GM18507 (cell line): ENCODE measurements around the gene LRCH1.

ENCODE experiments used
- DNase-seq: peaks from one replicate; pipeline ENCODE4 v3.0.0; 2011; ENCODE audit warnings: low read depth; ENCODE audit not compliant: insufficient read length; ENCODE audit errors: extremely low spot score
- FAIRE-seq: peaks from 2 replicates; lab custom pipeline; 2011; peaks lifted over from hg19 to GRCh38; lab: Jason Lieb, UNC

The LRCH1 gene

GRCh38 chr13:46628622-46629365, 75.8 kb downstream of the LRCH1 start:
- DNase-seq = no peak
- FAIRE-seq = no peak

- FAIRE-seq (peak; percentile 33), DNase-seq (no peak)
Measured at GRCh38 chr13:46629811-46630413, 76.9 kb downstream of the LRCH1 start.

GRCh38 chr13:46630431-46631178, 77.6 kb downstream of the LRCH1 start:
- peak; percentile 53 for FAIRE-seq
- no peak for DNase-seq

GRCh38 chr13:46631179-46631542, 78.2 kb downstream of the LRCH1 start:
- FAIRE-seq = no peak

GRCh38 chr13:46632176-46632575, 79.2 kb downstream of the LRCH1 start:
- FAIRE-seq = no peak
- no peak for DNase-seq

More at GRCh38 chr13:46631179-46631542, 78.2 kb downstream of the LRCH1 start:
- no peak for DNase-seq

- DNase-seq (no peak), FAIRE-seq (peak; percentile 47)
Measured at GRCh38 chr13:46633416-46633815, 80.4 kb downstream of the LRCH1 start.

GRCh38 chr13:46636451-46636850, 83.5 kb downstream of the LRCH1 start:
- DNase-seq = no peak
- FAIRE-seq = no peak

- no peak for FAIRE-seq
Measured at GRCh38 chr13:46637213-46637612, 84.2 kb downstream of the LRCH1 start.

GRCh38 chr13:46638262-46638661, 85.3 kb downstream of the LRCH1 start:
- no peak for FAIRE-seq
- DNase-seq = no peak

More at GRCh38 chr13:46637213-46637612, 84.2 kb downstream of the LRCH1 start:
- no peak for DNase-seq

GRCh38 chr13:46639033-46639981, 86.3 kb downstream of the LRCH1 start:
- FAIRE-seq = peak; percentile 96

GRCh38 chr13:46640843-46641242, 87.9 kb downstream of the LRCH1 start:
- DNase-seq (no peak), FAIRE-seq (peak; percentile 24)

More at GRCh38 chr13:46639033-46639981, 86.3 kb downstream of the LRCH1 start:
- DNase-seq = peak; percentile 58

- no peak for DNase-seq
- FAIRE-seq = peak; percentile 31
Measured at GRCh38 chr13:46641274-46642081, 88.5 kb downstream of the LRCH1 start.

GRCh38 chr13:46642254-46642653, 89.3 kb downstream of the LRCH1 start:
- DNase-seq = no peak
- no peak for FAIRE-seq

GRCh38 chr13:46643165-46643777, 90.3 kb downstream of the LRCH1 start:
- FAIRE-seq (peak; percentile 26), DNase-seq (no peak)

- FAIRE-seq = no peak
- no peak for DNase-seq
Measured at GRCh38 chr13:46644816-46645215, 91.8 kb downstream of the LRCH1 start.

- peak; percentile 24 for FAIRE-seq
Measured at GRCh38 chr13:46647512-46648065, 94.6 kb downstream of the LRCH1 start.

GRCh38 chr13:46648166-46648607, 95.2 kb downstream of the LRCH1 start:
- FAIRE-seq = peak; percentile 95
- DNase-seq = no peak

More at GRCh38 chr13:46647512-46648065, 94.6 kb downstream of the LRCH1 start:
- DNase-seq = no peak

- no peak for DNase-seq
- FAIRE-seq = peak; percentile 48
Measured at GRCh38 chr13:46649816-46650215, 96.8 kb downstream of the LRCH1 start.
